Testis (tissue), 2 donors: ENCODE data around the gene NAB2.

ENCODE experiments used
- CTCF ChIP-seq, 3 experiments: fragments of 450-650 bp in 2 of 3; fragments of 200-600 bp in 1 of 3; sonication (generic) in 1 of 3; IDR thresholded peaks; one replicate each; pipeline ENCODE4 v1.5.1; 2016 to 2019; ENCODE audit warnings: antibody characterized with exemption in 3 of 3, mild to moderate bottlenecking in 2 of 3, moderate library complexity in 1 of 3
- POLR2A ChIP-seq: fragments of 450-650 bp; IDR thresholded peaks from one replicate; pipeline ENCODE4 v1.6.1; 2017; ENCODE audit warnings: antibody characterized with exemption, mild to moderate bottlenecking, moderate library complexity

- TF ChIP-seq POLR2A (no peak), CTCF (IDR thresholded peaks at IDR 0.05) (no peak)
Observed at GRCh38 chr12:57049890-57050289, 39.0 kb upstream of the NAB2 start, which contains the start of gene MYO1A.
